Upper lobe of right lung (tissue), 1 donor: ENCODE data around the gene CFAP44. TPM values are rescaled to one million over a fixed set of nuclear protein-coding genes. Genes with fewer than 3 reads are reported as not detected.

Source experiments
- ATAC-seq: fragments of 200-7000 bp; cut with Tn5 transposase; one replicate; pipeline ENCODE4 v1.9.1; 2020; ENCODE audit warnings: mild to moderate bottlenecking, moderate library complexity
- DNase-seq: peaks from one replicate; pipeline ENCODE4 v3.0.0-alpha.2; 2020
- H3K27ac ChIP-seq: fragments of 200-600 bp; one replicate; pipeline ENCODE4 v1.8.0; 2022
- H3K27me3 ChIP-seq: fragments of 200-600 bp; one replicate; pipeline ENCODE4 v1.8.0; 2022; ENCODE audit warnings: mild to moderate bottlenecking
- H3K36me3 ChIP-seq: fragments of 200-600 bp; one replicate; pipeline ENCODE4 v1.8.0; 2022
- H3K4me1 ChIP-seq: fragments of 200-600 bp; one replicate; pipeline ENCODE4 v1.8.0; 2022
- H3K4me3 ChIP-seq: fragments of 200-600 bp; one replicate; pipeline ENCODE4 v1.8.0; 2022; ENCODE audit warnings: mild to moderate bottlenecking
- H3K9me3 ChIP-seq: fragments of 200-600 bp; one replicate; pipeline ENCODE4 v1.8.0; 2022
- CTCF ChIP-seq: fragments of 200-600 bp; IDR thresholded peaks from one replicate; pipeline ENCODE4 v1.8.0; 2022; ENCODE audit warnings: antibody characterized with exemption
- intact Hi-C: fragments of 100-400 bp; cut with DNase I; formaldehyde crosslinking; loops from one replicate; pipeline ENCODE4 v1.11.0; 2022
- total RNA-seq: library from RNA; stranded (reverse); fragmentation: NEBNext Ultra II Directional; extraction: Animal tissue kit (Norgen Biotek cat#: 25700); gene quantifications from one replicate; pipeline ENCODE4 v1.2.1, GENCODE V29; 2021
- donor health status: DM: no; HTN: yes; CAD: no; lungs with severe emphysema.

The CFAP44 gene
- total RNA-seq, 1 donor from 2014 or later, result 10.3 TPM

- TF ChIP-seq CTCF, result no peak
- no peak overlapping the region for H3K27ac ChIP-seq
- H3K27me3 ChIP-seq, result no peaks in the 10 kb centered on the region
- no peaks in the 10 kb centered on the region for H3K4me1 ChIP-seq
- no peaks in the 10 kb centered on the region for H3K36me3 ChIP-seq
- H3K4me3 ChIP-seq, result no peak overlapping the region
- ATAC-seq (no peak), DNase-seq (no peak)
- no peaks in the 10 kb centered on the region for H3K9me3 ChIP-seq
- intact Hi-C loops, result no loop called here
Measured at GRCh38 chr3:113436809-113437208, 4.5 kb downstream of the CFAP44 start.

- Histone ChIP-seq H3K9me3 (no peaks in the 10 kb centered on the region), H3K36me3 (no peaks in the 10 kb centered on the region), H3K27ac (no peak overlapping the region), H3K4me1 (no peaks in the 10 kb centered on the region), H3K4me3 (no peak overlapping the region), H3K27me3 (no peaks in the 10 kb centered on the region)
- intact Hi-C loops, result no loop called here
- ATAC-seq (no peak), DNase-seq (no peak)
- no peak for TF ChIP-seq CTCF
Measured at GRCh38 chr3:113431811-113432210, 9.5 kb downstream of the CFAP44 start.

GRCh38 chr3:113428581-113428980 lies 12.7 kb downstream of the CFAP44 start:
- H3K4me1 ChIP-seq, result no peaks in the 10 kb centered on the region
- no peak for TF ChIP-seq CTCF
- ATAC-seq, result no peak
- intact Hi-C loops, result no loop called here
- no peak overlapping the region for H3K4me3 ChIP-seq
- H3K36me3 ChIP-seq, result no peaks in the 10 kb centered on the region
- H3K9me3 ChIP-seq, result no peaks in the 10 kb centered on the region
- DNase-seq, result no peak
- no peak overlapping the region for H3K27ac ChIP-seq
- H3K27me3 ChIP-seq, result no peaks in the 10 kb centered on the region

GRCh38 chr3:113423699-113424098 lies 17.6 kb downstream of the CFAP44 start:
- no peak overlapping the region for H3K27ac ChIP-seq
- intact Hi-C loops, result no loop called here
- no peak overlapping the region for H3K4me3 ChIP-seq
- DNase-seq (no peak), ATAC-seq (no peak)
- no peaks in the 10 kb centered on the region for H3K36me3 ChIP-seq
- H3K9me3 ChIP-seq, result no peaks in the 10 kb centered on the region
- TF ChIP-seq CTCF, result no peak
- H3K27me3 ChIP-seq, result no peaks in the 10 kb centered on the region
- H3K4me1 ChIP-seq, result no peaks in the 10 kb centered on the region

GRCh38 chr3:113421082-113421481 lies 20.2 kb downstream of the CFAP44 start:
- no peak for TF ChIP-seq CTCF
- H3K36me3 ChIP-seq, result peaks cover 3% of the 10 kb centered on the region
- no peaks in the 10 kb centered on the region for H3K27me3 ChIP-seq
- DNase-seq, result no peak
- no peaks in the 10 kb centered on the region for H3K9me3 ChIP-seq
- intact Hi-C loops, result no loop called here
- no peak overlapping the region for H3K4me3 ChIP-seq
- no peaks in the 10 kb centered on the region for H3K4me1 ChIP-seq
- H3K27ac ChIP-seq, result no peak overlapping the region
- ATAC-seq, result no peak

- Histone ChIP-seq H3K36me3 (no peaks in the 10 kb centered on the region), H3K9me3 (no peaks in the 10 kb centered on the region), H3K4me3 (no peak overlapping the region), H3K4me1 (no peaks in the 10 kb centered on the region), H3K27ac (no peak overlapping the region), H3K27me3 (no peaks in the 10 kb centered on the region)
- DNase-seq (no peak), ATAC-seq (no peak)
- intact Hi-C loops, result no loop called here
- no peak for TF ChIP-seq CTCF
Measured at GRCh38 chr3:113409676-113410075, 31.6 kb downstream of the CFAP44 start.
